Jurkat, Clone E6-1 (cell line): ENCODE measurements around the gene ODAD3.
"Not testable (repeated sequence)": the region's sequence is repeated elsewhere in the genome, so short reads cannot be mapped to it uniquely, and the experiment has no call there.

Source experiments
- DNase-seq: peaks from one replicate; pipeline ENCODE4 v3.0.0-alpha.2; 2011; ENCODE audit warnings: low read depth, low spot score
- H3K4me3 ChIP-seq: 2 replicates; pipeline ENCODE4 v1.5.1; 2011; ENCODE audit warnings: mild to moderate bottlenecking, low read length, control low read depth, moderate library complexity

Gene ODAD3

DNA sequence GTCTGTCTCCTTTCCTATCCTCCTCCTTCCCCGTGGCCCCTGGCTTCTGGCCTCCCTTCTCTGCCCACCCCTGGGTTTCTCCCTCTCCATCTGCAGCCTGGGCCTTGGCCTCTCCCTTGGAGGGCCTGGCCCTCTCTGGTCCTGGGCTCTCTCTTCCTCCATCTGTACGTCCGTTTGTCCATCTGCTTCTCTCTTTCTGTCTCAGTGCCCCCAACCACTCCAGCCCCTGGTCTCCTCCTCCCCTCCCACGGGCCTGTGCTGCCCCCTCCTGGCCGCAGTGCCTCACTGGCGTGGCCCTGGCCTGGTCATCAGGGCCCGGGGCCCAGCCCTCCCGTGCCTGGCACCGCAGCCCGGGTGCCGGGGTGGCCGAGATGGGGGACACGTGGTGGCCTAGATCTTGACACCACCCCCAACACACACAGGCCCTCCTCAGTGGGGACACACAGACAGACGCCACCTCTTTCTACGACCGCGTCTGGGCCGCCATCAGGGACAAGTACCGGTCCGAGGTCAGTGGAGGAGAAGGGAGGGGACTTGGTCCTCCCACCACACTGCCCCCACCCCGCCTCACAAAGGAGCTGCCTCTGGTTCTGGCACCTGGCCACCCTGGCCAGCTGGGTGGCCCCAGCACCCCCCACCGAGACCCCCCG lies 11.9 kb upstream of the ODAD3 start:
- no peak for DNase-seq
- H3K4me3 ChIP-seq: no peak overlapping the region

DNA sequence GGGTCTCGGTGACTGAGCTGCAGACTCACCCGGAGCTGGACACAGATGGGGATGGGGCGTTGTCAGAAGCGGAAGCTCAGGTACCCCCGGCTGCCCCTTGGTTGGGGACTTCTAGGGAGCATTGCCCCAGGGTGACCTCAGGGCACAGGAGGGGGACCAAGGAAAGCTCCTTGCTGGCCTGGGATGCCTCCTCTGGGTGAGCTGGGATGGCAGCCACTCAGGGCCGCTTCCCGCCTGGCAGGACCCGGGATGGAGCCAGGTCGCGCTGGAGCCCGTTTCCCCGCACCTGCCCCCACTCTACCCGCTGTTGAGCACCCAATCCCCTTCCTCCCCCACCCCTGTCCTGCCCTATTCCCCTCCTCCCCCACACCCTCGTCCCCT lies 11.3 kb upstream of the ODAD3 start:
- H3K4me3 ChIP-seq: no peak overlapping the region
- no peak for DNase-seq

DNA sequence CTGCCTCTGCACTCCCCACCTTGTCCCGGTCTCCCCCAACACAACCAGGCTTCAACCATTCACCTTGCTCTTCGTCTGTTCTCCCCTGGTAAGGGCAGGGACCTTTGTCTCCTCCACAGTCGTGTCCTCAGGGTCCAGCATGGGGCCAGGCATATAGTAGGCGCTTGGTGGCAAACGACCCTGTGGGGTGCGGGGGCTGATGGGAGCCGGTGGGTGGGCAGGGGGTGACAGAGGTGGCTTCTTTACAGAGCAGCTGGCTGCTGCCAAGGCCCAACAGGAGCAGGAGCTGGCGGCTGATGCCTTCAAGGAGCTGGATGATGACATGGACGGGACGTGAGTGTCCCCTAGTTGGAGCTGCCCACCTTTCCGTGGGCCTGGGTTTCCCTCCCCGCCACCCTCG lies 10.2 kb upstream of the ODAD3 start:
- no peak overlapping the region for H3K4me3 ChIP-seq
- no peak for DNase-seq

DNA sequence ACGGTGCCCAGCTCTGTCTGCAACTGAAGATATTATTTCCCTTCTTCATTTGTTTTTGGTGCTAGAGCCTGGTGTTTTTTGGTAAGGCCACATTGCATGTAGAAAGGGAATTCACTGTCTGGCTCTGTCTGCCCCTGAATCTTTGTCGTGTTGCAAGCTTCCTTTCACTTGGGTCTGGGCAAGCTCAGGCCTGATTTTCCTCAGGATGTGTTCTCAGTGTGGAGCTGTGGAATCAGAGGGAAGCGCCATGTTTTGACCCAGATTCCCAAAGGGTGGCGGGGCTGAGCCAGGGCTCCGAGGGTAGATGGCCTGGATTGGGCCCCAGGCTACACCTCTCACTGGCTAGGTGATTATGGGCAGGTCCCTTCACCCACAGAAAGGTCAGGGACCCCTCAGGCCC lies 9.1 kb upstream of the ODAD3 start:
- DNase-seq: no peak
- H3K4me3 ChIP-seq: no peak overlapping the region

DNA sequence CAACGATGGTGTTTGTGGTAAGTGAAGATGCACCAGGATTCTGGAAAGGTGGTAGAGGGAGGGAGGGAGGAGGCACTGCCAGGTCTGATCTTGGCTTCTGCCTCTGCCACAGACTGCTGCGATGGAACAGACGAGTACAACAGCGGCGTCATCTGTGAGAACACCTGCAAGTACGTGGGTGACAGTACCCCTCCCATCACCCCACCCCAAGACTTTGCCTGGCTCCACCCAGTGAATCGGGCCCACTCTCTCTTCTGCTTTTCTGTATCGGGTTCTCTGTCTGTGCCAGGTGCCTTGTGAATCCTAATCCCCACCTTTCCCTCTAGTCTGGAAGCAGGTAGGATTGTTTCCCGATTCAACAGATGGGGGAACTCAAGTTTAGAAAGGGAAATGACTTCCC lies 3.0 kb upstream of the ODAD3 start:
- H3K4me3 ChIP-seq: no peak overlapping the region
- no peak for DNase-seq

DNA sequence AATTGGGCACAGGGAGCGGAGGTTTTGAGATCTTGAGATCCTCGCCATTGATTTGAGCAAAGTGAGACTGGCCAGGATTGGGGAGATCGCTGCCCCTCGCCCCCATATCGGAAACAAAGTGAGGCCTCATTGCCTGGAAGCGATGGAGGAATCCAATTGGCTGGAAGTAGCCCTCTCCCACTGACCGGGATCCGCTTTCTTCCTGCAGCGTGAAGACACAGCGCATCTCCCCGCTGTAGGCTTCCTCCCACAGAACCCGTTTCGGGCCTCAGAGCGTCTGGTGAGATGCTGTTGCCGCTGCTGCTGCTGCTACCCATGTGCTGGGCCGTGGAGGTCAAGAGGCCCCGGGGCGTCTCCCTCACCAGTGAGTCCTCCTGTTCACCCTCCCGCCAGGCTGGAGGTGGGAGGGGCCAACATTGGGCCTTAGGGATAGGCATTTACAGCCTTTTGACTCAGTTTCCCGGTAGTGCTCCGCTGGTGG lies 952 bp upstream of the ODAD3 start:
- DNase-seq: no peak

DNA sequence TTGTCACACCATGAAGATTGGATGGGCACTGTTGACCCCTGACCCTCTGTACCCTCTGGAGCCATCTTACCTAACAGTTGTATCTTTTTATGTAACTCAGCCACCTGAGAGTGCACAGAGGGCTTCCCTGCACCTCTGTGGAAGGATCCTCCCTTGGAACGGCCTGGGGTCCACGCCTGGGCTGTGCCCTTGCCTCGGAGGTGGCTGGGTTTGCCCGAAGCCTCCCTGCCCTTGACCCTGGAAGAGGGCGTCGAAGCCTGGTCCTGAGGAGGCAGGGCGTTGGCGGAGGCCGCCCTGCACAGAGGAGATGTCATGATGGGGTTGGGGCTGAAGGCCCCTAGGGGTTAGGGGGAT lies 241 bp downstream of the ODAD3 start:
- no peak for DNase-seq
- peak overlapping the region; percentile 64 for H3K4me3 ChIP-seq

More for the DNA sequence above, 952 bp upstream of the ODAD3 start:
- H3K4me3 ChIP-seq: peak overlapping the region; percentile 99

DNA sequence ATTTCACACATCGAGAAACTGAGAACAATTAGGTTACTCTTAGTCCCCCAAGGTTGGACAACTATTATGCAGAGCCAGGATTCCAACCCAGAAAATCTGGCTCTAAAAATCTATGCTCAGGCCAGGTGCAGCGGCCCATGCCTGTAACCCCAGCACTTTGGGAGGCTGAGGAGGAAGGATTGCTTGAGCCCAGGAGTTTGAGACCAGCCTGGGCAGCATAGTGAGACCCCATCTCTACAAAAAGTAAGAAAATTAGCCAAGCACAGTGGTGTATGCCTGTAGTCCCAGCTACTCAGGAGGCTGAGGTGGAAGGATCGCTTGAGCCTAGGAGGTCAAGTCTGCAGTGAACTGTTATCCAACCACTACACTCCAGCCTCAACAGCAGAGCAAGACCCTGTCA lies 1.4 kb downstream of the ODAD3 start:
- DNase-seq, H3K4me3 ChIP-seq: not testable (repeated sequence)

DNA sequence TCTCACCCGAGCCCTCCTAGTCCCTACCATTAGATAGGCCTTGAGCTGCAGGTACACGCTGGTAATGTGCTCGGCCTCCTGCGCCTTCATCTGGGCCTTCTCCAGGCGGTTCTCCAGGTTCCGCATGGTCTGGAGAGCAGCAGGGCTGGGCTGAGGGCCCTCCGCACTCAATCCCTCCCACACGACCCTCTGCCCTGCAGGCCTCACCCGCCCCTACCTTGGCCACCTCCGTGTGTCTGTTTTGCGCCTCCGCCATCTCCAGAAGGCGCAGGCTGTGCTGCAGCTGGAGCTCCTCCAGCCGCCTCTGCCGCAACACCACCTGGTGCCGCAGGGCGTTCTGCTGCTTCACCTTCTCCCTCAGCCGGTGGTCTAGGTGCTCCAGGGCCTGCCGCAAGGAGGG lies 8.3 kb downstream of the ODAD3 start:
- H3K4me3 ChIP-seq: no peak overlapping the region
- no peak for DNase-seq

DNA sequence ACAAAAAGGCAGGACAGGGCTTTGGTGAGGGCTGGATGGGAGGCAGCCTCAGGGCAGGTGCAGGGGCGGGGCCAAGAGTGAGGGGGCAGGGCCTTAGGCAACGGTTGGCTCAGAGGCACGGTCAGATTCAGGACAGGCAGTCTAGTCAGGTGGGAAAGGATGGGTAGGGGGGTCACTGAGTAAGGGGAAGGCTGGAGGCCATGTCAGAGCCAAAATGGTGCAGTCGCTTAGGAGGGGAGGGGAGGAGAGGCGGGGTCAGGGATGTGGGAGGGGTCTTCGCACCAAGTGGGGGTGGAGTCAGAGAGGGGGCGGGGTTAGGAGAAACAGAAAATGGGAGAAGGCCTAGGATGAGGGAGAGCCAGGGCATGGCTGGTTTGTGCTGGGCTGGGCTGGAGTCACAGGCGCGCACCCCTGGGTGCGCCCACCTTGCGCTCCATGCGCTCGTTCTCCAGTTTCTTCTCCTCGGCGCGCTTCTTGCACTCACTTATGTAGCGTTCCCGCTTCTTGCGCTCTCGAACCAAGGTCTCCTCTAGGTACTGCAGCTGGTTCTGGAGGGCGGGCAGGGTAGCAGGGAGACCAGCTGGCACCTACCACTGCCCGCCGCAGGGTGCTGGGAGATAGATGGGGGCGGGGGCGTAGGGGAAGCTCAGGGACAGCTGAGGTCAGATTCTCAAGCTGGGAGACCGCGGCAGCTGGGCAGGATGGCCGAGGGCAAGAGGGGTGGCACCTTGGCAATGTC lies 9.0 kb downstream of the ODAD3 start:
- H3K4me3 ChIP-seq: no peak overlapping the region
- no peak for DNase-seq

DNA sequence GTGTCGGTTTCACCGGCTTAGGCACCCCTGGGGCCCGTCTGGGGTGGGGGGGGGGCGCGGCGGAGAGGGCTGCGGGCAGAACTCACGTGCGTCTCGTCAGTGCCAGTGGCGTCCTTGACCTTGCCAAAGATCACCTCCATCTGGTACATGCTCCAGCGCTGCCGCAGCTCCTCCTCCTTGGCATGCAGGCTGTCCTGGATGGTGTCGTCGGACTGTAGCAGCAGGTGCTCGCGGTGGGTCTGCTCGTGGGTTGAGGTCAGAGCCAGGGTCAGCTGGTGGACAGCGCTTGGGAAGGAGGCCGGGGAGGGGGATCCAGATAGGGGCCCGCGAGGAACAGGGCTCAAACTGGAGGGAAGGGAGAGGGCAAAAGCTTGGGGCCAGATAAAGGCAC lies 11.1 kb downstream of the ODAD3 start:
- no peak overlapping the region for H3K4me3 ChIP-seq
- no peak for DNase-seq

DNA sequence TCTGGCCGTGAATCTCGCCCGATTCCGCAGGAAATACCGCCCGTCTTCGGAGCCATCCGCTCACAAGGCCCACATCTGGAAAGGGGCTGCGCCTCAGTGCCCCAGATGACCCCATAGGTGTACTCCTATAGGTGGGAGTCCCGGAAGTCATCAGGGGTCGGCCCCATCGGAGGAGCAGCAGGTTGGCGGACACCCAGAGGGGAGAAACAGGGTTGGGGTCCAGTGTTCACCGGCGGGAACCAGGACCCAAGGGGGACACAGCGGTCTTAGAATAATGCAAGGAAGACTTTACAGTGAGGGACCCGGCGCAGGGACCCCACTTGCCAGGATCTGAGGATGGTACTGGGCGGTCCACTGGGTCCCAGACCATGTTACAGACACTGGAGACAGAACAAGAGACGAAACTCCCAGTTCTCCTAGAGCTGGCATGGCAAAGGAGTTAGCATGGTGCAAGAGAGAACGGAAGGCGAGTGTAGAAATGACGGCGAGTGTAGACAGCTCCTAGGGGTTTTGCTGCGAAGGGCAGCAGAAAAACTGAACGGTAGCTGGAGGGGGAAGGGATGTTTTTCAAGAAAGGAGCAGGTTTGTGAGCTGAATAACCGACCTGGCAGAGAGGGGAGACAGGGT lies 11.6 kb downstream of the ODAD3 start:
- DNase-seq: no peak
- no peak overlapping the region for H3K4me3 ChIP-seq

DNA sequence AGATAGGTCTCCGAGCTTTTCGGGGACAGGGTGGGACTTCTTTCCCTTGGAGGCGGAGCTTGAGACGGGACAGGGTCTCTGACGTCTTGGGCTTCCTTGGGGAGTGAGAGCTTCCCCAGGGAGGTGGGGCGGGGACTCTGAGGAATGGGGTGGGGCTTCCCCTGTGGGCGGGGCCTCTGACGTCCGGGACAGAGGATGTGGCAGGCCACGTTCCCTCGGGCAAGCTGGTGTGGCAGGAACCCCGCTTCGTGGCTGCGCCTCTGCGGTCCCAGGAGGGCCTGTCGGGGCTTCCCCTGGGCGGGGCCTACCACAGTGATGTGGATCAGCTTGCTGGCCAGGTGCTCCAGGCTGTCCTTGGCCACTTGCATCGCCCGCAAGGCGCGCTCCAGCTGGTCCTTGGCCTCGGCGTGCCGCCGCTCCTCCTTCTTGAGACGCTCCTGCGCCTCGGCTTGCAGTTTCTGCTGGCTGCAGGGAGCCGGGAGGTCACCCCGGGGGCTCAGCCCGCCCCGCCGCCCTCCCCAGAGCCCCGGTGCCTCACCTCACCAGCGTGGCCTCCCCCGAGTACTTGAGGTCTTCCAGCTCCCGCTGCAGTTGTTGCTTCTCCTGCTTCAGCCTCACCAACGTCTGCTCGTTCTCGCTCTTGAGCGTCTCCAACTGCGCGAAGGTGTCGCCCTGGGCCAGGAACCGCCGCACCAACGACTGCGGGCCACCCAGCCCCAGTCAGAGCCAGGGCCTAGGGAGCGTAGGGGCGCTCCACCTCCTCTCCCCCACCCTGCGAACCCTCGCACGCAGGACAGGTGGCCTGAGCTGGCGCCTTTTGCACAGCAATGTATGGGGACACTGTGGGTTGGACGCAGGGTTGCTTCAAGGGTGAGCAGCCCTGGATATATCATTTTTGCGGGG lies 12.5 kb downstream of the ODAD3 start:
- peak; percentile 61 for DNase-seq
- H3K4me3 ChIP-seq: peak overlapping the region; percentile 39

DNA sequence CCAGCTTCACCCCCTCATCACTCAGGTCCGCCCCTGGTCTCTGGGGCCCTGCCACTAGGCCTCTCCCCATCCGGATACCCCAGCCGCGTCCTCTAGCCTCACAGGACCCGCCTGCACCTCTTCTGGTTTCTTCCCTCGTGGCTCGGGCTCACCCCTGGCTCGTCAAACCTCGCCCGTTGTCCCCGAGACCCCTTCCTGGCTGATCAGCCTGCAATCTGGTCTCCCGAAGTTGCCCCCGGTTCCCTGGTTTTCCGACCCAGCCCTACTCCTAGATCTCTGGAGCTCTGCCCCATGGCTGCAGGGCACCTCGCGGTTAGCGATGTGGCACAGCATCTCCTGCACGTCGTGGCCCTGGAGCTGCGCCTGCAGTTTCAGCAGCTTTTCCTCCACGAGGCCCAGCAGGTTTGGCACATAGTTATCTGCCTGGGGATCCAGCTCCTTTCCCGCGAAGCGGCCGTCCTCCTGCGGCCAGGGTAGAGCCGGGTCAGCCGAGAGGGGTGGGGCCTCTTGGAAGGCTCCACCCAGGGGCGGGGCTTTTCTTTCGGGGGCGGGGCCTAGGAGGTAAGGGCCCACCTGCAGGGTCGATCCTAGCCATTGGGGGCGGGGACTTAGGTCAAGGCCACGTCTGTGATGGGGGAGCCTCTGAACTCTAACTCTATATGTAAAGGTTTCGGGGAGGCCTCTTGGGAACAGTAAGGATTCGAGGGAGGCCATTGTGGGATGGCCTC lies 13.4 kb downstream of the ODAD3 start:
- DNase-seq: peak; percentile 33
- peak overlapping the region; percentile 39; the same call in 1 of the 2 replicates for H3K4me3 ChIP-seq

DNA sequence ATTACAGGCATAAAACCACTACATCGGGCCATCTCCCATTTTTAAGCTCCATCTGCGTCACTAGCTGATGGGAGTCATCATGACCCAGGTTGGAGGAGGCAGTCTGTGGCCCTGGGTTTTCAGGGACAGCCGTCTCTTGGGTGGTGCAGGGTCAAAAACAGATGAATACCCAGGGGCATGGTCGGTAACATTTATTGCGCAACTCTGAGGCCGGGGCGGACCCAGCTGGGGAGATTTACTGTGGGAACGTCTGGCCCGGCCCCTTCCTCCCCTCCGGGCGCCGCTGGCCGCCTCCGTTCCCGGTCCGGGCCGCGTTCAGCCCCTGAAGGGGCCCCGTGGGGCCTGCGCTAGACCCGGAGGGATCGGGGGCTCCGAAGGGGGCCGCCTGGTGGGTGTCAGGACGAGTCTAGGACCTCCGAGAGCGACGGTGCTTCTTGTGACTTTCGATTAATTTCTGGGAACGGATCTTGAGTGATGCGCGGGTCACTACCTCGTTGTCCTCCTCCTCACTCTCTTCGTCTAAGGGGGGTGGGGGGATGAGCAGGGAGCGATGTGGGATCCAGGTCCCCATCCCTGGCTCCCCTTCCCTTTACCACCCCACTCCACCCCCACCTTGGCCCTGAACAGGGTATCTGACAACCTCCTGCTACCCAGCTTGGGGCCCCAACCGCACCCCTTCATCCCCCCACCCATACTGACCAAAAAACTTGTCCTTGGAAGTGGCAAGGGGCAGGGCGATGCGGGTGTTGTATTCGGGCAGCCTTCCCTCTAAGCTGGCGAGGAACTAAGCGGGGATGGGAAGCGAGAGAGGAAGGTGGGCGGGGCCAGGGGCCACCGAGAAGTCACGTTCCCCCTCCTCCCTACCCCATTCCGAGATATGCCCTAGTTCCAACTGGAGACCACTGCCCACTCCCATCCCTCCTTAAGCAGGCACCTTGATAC lies 14.2 kb downstream of the ODAD3 start:
- H3K4me3 ChIP-seq: no peak overlapping the region
- DNase-seq: no peak

DNA sequence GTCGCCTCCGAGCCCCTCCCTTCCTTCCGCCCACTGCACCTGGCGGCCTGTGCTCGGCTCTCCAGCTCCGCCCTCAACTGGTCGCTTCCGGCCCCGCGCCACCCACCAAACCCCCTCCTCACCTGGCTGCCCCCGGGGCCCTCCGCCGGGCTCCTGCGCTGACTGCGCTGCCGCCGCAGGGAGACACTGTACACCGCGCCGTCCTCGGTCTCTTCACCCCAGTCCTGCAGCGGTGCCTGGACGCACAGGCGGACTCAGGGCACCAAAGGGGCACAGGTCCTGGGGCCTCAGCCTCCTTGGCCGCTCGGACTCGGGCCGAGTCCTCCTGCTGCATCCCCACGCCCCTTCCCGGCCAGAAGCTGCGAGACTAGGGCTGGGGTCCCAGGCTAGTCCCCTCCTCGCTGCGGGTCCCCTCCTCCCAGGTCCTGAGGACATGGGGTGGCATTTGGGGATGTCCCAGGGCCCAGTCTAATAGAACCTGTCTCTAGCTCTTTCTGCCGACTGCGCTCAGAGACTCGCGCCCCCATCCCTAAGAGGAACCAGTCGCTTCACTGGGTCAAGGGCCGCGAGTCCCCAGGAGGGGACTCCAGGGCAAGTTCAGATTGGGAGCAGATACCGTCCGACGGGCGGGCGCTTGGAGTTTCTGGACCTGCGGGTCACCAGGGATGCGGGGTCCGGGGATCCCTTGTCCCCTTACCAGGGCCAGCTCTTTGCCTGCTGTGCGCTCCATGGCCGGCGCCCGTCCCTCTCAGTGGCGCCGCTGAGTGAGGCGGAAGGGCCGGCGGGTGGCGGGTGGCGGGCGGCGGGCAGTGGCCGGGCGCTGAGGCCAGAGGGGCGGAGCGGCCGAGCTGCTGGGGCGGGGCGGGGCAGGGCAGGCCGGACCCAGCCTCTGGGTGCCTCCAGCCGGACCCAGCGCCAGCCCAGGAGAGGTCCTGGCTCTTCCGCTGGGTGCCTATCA lies 16.1 kb downstream of the ODAD3 start, which contains the start of gene RGL3:
Gene RGL3, minus strand, starts transcription at position 766 of the 958 bp plus-strand sequence. Its CDS starts 36 bp downstream, at position 730.
- H3K4me3 ChIP-seq: no peak within 1 kb of the TSS
- no peak for DNase-seq

DNA sequence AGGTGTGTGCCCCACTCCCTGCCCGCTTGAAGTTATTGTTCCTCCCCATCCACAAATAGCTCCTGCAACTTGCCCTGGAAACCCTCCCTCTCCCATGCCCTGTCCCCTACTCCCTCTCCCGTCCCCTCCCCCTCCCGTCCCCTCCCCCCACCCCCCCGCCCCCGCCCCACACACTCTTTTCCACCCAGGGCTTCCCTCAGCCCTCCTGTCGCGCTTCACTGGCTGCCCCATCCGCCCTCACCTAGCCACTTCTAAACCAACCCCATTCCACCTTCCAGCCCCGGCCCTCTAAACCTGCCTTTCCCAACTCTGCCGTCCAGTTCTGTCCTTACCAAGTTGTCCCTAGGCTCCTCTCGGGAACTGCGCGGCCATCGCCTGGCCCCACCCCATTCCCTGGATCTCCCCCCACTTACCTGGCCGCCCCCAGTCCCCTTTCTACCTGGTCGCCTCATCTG lies 16.8 kb downstream of the ODAD3 start:
- no peak overlapping the region for H3K4me3 ChIP-seq
- DNase-seq: no peak
